ENCODE measurements around the gene ALAS1. TPM values are rescaled to one million over a fixed set of nuclear protein-coding genes. Genes with fewer than 3 reads are reported as not detected.

Gene ALAS1
- total and polyA plus RNA-seq, 2 of the 13 experiments (the other 11 are each of a cell fraction or from before 2014, with no cell fraction given) = 36.0 to 43.2 TPM

DNA sequence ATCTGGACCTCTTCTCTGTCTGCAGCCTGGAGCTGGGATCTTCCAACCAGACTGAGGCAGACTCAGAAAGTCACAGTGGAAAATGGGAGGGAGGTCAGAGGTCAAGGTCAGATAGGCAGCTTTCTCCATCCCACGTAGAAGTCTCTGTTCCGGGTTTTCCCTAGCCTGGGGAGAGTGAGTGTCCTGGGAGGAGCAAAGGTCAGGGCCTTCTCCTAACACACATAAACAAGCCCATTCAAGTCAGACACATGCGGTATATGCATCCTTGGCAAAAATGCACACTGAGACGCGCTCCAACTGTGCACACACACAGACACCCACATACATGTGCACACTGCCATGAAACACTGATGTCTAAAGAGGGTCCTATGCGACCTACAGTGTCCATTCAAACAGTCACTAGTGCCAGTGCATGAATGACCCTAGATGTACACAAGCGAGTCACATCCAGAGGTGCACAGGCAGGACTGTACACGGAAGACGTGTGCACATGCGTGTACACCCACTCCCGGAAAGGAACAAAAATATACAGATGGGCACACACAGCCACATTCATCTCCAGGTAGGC, 40.3 kb downstream of the ALAS1 start (continued):
- TF ChIP-seq ZNF460 (CRISPR knock-in tag; IDR thresholded peaks at IDR 0.05; ENCODE audit: borderline replicate concordance) (peak; percentile 33; the same call in 1 of the 2 replicates), MYC (CRISPR knock-in tag; IDR thresholded peaks at IDR 0.05; ENCODE audit: borderline replicate concordance) (peak; percentile 22; the same call in 1 of the 2 replicates), ZBTB42 (CRISPR knock-in tag; IDR thresholded peaks at IDR 0.05) (0 out of 2 replicates have a peak, but pooled peaks have one; percentile 28), ZBTB4 (CRISPR knock-in tag; IDR thresholded peaks at IDR 0.05; ENCODE audit: borderline replicate concordance) (no peak), RARG (CRISPR knock-in tag; IDR thresholded peaks at IDR 0.05; ENCODE audit: low read depth) (no peak), TMF1 (CRISPR knock-in tag; IDR thresholded peaks at IDR 0.05; ENCODE audit: low read depth) (0 out of 2 replicates have a peak, but pooled peaks have one; percentile 31), ZNF331 (CRISPR knock-in tag; IDR thresholded peaks at IDR 0.05) (no peak), ZBTB25 (CRISPR knock-in tag; IDR thresholded peaks at IDR 0.05) (peak; percentile 54; the same call in 1 of the 2 replicates), ZFP41 (CRISPR knock-in tag; IDR thresholded peaks at IDR 0.05; ENCODE audit: borderline replicate concordance) (0 out of 2 replicates have a peak, but pooled peaks have one; percentile 23), GFI1 (CRISPR knock-in tag; IDR thresholded peaks at IDR 0.05; ENCODE audit: borderline replicate concordance) (no peak), ZMYM2 (CRISPR knock-in tag; IDR thresholded peaks at IDR 0.05) (peak; percentile 69), KDM4B (CRISPR knock-in tag; IDR thresholded peaks at IDR 0.05) (0 out of 2 replicates have a peak, but pooled peaks have one; percentile 10), ATF7 (IDR thresholded peaks at IDR 0.05) (no peak), ATF7 (CRISPR knock-in tag; IDR thresholded peaks at IDR 0.05) (no peak), PLRG1 (conservative IDR thresholded peaks at IDR 0.05) (no peak), KDM1A (CRISPR knock-in tag; IDR thresholded peaks at IDR 0.05) (peak; percentile 21; the same call in 1 of the 2 replicates), ZMYM3 (CRISPR knock-in tag; IDR thresholded peaks at IDR 0.05) (peak; percentile 56), ZNF572 (CRISPR knock-in tag; IDR thresholded peaks at IDR 0.05) (peak; percentile 58; the same call in 1 of the 2 replicates), ZNF775 (CRISPR knock-in tag; IDR thresholded peaks at IDR 0.05; ENCODE audit: borderline replicate concordance) (0 out of 2 replicates have a peak, but pooled peaks have one; percentile 40)
- TF ChIP-seq, protein P1, sequence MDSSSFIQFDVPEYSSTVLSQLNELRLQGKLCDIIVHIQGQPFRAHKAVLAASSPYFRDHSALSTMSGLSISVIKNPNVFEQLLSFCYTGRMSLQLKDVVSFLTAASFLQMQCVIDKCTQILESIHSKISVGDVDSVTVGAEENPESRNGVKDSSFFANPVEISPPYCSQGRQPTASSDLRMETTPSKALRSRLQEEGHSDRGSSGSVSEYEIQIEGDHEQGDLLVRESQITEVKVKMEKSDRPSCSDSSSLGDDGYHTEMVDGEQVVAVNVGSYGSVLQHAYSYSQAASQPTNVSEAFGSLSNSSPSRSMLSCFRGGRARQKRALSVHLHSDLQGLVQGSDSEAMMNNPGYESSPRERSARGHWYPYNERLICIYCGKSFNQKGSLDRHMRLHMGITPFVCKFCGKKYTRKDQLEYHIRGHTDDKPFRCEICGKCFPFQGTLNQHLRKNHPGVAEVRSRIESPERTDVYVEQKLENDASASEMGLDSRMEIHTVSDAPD (CRISPR knock-in tag; IDR thresholded peaks at IDR 0.05) = peak; percentile 46; the same call in 1 of the 2 replicates
- TF ChIP-seq, protein P2, sequence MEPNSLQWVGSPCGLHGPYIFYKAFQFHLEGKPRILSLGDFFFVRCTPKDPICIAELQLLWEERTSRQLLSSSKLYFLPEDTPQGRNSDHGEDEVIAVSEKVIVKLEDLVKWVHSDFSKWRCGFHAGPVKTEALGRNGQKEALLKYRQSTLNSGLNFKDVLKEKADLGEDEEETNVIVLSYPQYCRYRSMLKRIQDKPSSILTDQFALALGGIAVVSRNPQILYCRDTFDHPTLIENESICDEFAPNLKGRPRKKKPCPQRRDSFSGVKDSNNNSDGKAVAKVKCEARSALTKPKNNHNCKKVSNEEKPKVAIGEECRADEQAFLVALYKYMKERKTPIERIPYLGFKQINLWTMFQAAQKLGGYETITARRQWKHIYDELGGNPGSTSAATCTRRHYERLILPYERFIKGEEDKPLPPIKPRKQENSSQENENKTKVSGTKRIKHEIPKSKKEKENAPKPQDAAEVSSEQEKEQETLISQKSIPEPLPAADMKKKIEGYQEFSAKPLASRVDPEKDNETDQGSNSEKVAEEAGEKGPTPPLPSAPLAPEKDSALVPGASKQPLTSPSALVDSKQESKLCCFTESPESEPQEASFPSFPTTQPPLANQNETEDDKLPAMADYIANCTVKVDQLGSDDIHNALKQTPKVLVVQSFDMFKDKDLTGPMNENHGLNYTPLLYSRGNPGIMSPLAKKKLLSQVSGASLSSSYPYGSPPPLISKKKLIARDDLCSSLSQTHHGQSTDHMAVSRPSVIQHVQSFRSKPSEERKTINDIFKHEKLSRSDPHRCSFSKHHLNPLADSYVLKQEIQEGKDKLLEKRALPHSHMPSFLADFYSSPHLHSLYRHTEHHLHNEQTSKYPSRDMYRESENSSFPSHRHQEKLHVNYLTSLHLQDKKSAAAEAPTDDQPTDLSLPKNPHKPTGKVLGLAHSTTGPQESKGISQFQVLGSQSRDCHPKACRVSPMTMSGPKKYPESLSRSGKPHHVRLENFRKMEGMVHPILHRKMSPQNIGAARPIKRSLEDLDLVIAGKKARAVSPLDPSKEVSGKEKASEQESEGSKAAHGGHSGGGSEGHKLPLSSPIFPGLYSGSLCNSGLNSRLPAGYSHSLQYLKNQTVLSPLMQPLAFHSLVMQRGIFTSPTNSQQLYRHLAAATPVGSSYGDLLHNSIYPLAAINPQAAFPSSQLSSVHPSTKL (CRISPR knock-in tag; IDR thresholded peaks at IDR 0.05) = peak; percentile 74

All from HepG2 (cell line).